ENCODE results near the gene COL4A1. TPM values are rescaled to one million over a fixed set of nuclear protein-coding genes. Genes with fewer than 3 reads are reported as not detected.

Gene COL4A1
- total RNA-seq, 1 donor from 2014 or later, result 178 TPM

DNA sequence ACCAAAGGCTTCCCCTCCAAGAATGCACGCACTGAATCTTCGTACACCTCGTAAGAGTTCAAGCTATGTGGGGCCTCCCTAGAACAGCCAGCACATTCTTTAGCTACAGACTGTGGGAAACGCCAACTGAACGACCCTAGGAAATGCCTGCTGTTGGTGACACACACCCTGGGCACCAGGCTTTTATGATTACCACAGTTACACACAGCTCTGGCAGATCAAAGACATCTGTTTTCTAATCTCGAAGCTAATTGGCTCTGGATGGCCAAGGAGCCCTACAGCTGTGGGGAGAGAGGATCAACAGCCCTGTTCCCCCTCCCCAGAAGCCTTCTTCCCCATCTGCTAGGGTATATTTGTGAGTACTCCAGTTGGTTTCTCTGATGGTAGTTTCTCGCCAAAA, 123.0 kb downstream of the COL4A1 start:
- no peaks in the 10 kb centered on the region for H3K4me1 ChIP-seq
- H3K9me3 ChIP-seq, result no peaks in the 10 kb centered on the region
- peaks cover 0 to 57% of the 10 kb centered on the region in 2 donors for H3K36me3 ChIP-seq
- intact Hi-C loops (cut with DNase I), result no loop called here
- H3K4me3 ChIP-seq, result no peak overlapping the region
- no peak for DNase-seq (ENCODE audit: extremely low spot score in 2 of 2)
- TF ChIP-seq POLR2A (IDR thresholded peaks at IDR 0.05), result no peak
- TF ChIP-seq, protein P1, sequence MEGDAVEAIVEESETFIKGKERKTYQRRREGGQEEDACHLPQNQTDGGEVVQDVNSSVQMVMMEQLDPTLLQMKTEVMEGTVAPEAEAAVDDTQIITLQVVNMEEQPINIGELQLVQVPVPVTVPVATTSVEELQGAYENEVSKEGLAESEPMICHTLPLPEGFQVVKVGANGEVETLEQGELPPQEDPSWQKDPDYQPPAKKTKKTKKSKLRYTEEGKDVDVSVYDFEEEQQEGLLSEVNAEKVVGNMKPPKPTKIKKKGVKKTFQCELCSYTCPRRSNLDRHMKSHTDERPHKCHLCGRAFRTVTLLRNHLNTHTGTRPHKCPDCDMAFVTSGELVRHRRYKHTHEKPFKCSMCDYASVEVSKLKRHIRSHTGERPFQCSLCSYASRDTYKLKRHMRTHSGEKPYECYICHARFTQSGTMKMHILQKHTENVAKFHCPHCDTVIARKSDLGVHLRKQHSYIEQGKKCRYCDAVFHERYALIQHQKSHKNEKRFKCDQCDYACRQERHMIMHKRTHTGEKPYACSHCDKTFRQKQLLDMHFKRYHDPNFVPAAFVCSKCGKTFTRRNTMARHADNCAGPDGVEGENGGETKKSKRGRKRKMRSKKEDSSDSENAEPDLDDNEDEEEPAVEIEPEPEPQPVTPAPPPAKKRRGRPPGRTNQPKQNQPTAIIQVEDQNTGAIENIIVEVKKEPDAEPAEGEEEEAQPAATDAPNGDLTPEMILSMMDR (IDR thresholded peaks at IDR 0.05), result no peak
- TF ChIP-seq POLR2AphosphoS5 (IDR thresholded peaks at IDR 0.05; ENCODE audit: insufficient read depth in 1 of 2, low read depth in 1 of 2), result no peak
- H3K27me3 ChIP-seq, result no peaks in the 10 kb centered on the region
- no peak overlapping the region for H3K27ac ChIP-seq

DNA sequence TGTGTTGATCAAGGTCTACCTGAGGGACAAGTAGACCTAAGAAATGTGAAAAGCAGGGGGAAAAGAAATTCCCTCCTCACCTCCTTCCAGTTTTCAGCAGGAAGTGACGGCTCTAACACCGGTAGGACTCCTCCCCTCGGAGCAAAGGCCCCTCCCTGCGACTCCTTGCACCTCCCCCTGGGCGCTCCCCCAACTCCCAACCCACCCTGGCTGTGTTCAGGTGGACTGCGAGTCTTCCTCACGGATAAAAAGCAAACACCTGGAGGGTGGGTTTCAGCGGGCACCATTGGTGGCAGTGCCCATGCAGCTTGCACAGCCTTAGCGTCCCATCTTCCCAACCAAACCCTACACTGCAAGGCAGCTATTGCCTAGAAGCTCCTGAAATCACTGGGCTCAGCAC, 124.5 kb downstream of the COL4A1 start:
- DNase-seq (ENCODE audit: extremely low spot score in 2 of 2), result no peak
- Histone ChIP-seq H3K9me3 (no peaks in the 10 kb centered on the region), H3K4me3 (no peak overlapping the region), H3K27me3 (no peaks in the 10 kb centered on the region), H3K27ac (no peak overlapping the region), H3K4me1 (no peaks in the 10 kb centered on the region), H3K36me3 (peaks cover 0 to 71% of the 10 kb centered on the region in 2 donors)
- intact Hi-C loops (cut with DNase I), result no loop called here
- TF ChIP-seq POLR2A (IDR thresholded peaks at IDR 0.05), result no peak
- TF ChIP-seq POLR2AphosphoS5 (IDR thresholded peaks at IDR 0.05; ENCODE audit: insufficient read depth in 1 of 2, low read depth in 1 of 2), result no peak
- TF ChIP-seq, protein P1 (IDR thresholded peaks at IDR 0.05), result no peak

DNA sequence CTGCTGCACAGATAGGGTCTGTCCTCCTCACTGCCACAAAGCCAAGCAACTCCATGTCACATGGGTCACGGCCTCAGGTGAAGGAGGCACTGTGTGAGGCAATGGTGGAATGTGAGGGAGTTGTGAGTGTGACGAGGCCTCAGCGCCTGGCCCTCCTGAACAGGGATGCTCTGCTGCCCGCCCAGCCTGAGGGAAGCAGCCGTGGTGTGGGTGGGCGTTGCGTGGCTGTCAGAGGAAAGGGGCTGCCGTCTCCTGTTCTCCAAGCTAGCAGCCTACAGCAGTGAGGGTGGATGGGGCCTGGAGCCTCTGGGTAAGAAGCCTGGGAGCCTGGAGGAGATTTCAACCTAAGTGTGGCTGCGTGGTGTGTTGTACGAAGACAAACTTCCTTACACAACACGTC, 125.0 kb downstream of the COL4A1 start:
- no peak for DNase-seq (ENCODE audit: extremely low spot score in 2 of 2)
- no peaks in the 10 kb centered on the region for H3K9me3 ChIP-seq
- no peak overlapping the region for H3K4me3 ChIP-seq
- H3K27me3 ChIP-seq, result no peaks in the 10 kb centered on the region
- peaks cover 0 to 76% of the 10 kb centered on the region in 2 donors for H3K36me3 ChIP-seq
- H3K27ac ChIP-seq, result no peak overlapping the region
- no peaks in the 10 kb centered on the region for H3K4me1 ChIP-seq
- intact Hi-C loops (cut with DNase I), result no loop called here
- TF ChIP-seq, protein P1 (IDR thresholded peaks at IDR 0.05), result no peak
- no peak for TF ChIP-seq POLR2A (IDR thresholded peaks at IDR 0.05)
- TF ChIP-seq POLR2AphosphoS5 (IDR thresholded peaks at IDR 0.05; ENCODE audit: insufficient read depth in 1 of 2, low read depth in 1 of 2), result no peak

DNA sequence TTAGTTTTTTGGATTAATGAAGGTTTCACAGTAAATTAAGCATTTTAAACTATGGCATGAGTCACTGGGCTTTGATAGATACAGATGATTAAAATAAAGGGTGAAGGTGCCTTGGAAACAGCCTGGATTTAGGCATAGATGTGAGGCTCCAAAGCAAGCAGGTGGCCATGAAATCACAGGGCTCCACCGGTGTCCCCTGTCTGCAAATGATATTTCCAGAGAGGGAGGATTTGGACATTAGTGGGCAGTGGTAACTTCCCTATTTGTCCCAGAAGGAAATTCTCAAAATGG, 127.2 kb downstream of the COL4A1 start:
- TF ChIP-seq POLR2A (IDR thresholded peaks at IDR 0.05), result no peak
- no peak for TF ChIP-seq POLR2AphosphoS5 (IDR thresholded peaks at IDR 0.05; ENCODE audit: insufficient read depth in 1 of 2, low read depth in 1 of 2)
- TF ChIP-seq, protein P1 (IDR thresholded peaks at IDR 0.05), result no peak
- Histone ChIP-seq H3K9me3 (no peaks in the 10 kb centered on the region), H3K27me3 (no peaks in the 10 kb centered on the region), H3K4me3 (no peak overlapping the region), H3K27ac (no peak overlapping the region), H3K4me1 (no peaks in the 10 kb centered on the region), H3K36me3 (peaks cover 0 to 85% of the 10 kb centered on the region in 2 donors)
- intact Hi-C loops (cut with DNase I), result no loop called here
- no peak for DNase-seq (ENCODE audit: extremely low spot score in 2 of 2)

DNA sequence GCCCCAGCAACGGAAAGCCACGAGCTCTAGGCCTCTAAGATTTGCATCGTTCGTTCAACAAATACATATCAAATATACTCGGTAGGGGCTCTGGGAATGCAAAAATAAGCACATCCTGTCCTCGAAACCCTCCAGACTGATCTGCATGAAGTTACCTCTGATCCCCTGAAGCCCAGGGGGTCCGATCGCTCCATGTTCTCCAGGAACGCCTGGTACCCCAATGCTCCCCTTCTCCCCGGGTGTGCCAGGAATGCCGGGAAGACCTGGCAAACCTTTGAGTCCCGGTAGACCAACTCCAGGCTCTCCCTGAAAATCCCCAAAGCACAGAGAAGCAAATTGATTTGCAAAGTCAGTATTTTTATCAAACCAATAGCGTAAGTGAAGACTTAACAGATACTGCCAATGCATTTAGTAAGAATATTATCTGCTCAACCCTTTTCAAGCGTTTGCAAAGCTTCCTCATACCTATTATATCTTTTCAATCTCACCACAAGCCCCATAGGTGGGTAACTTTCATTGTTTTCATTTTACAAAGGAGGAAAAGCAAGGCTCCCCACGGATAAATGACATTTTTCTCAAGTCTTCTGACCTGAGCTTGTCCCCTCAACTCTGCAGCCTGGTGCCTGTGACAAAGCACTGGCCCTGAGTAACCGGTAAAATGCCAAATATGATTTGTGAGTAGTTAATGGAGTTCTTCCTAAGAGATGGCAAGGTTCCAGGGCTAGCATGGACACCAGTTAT, 127.7 kb downstream of the COL4A1 start:
- intact Hi-C loops (cut with DNase I), result no loop called here
- Histone ChIP-seq H3K27ac (no peak overlapping the region), H3K4me3 (no peak overlapping the region), H3K9me3 (no peaks in the 10 kb centered on the region), H3K27me3 (no peaks in the 10 kb centered on the region), H3K36me3 (peaks cover 0 to 90% of the 10 kb centered on the region in 2 donors), H3K4me1 (no peaks in the 10 kb centered on the region)
- no peak for DNase-seq (ENCODE audit: extremely low spot score in 2 of 2)
- no peak for TF ChIP-seq POLR2A (IDR thresholded peaks at IDR 0.05)
- TF ChIP-seq, protein P1 (IDR thresholded peaks at IDR 0.05), result no peak
- TF ChIP-seq POLR2AphosphoS5 (IDR thresholded peaks at IDR 0.05; ENCODE audit: insufficient read depth in 1 of 2, low read depth in 1 of 2), result no peak

Data from vagina (tissue), 2 donors.